ENCODE results near the gene TGM2. TPM values are rescaled to one million over a fixed set of nuclear protein-coding genes. Genes with fewer than 3 reads are reported as not detected.

The TGM2 gene
- total RNA-seq, 4 donors from 2014 or later: 163 to 385 (median 188) TPM

- peaks cover 5 to 78% (median 8%) of the 10 kb centered on the region in 3 donors for H3K4me1 ChIP-seq
- TF ChIP-seq EP300 (IDR thresholded peaks at IDR 0.05) (no peak), POLR2A (IDR thresholded peaks at IDR 0.05) (no peak), POLR2AphosphoS5 (IDR thresholded peaks at IDR 0.05) (no peak), CTCF (IDR thresholded peaks at IDR 0.05) (no peak)
- no peaks in the 10 kb centered on the region for H3K9me3 ChIP-seq
- 36 to 49% methylated on average over 5 to 7 of the region's 10 CpGs for WGBS, 2 donors (ENCODE audit: low coverage in 1 of 2)
- H3K27ac ChIP-seq: peak overlapping the region; percentile 80 to 90 (median 86)
- no peaks in the 10 kb centered on the region for H3K27me3 ChIP-seq
- ATAC-seq: peak; percentile 54
- no peak overlapping the region for H3K4me3 ChIP-seq
- H3K36me3 ChIP-seq: peaks cover 0 to 43% of the 10 kb centered on the region in 2 donors
Observed at GRCh38 chr20:38085026-38085425, 80.0 kb downstream of the TGM2 start.

- ATAC-seq: peak; percentile 86
- Histone ChIP-seq H3K27ac (peak overlapping the region; percentile 80 to 90 (median 86)), H3K36me3 (peaks cover 0 to 39% of the 10 kb centered on the region in 2 donors), H3K9me3 (no peaks in the 10 kb centered on the region), H3K4me1 (peaks cover 5 to 72% (median 8%) of the 10 kb centered on the region in 3 donors), H3K27me3 (no peaks in the 10 kb centered on the region), H3K4me3 (no peak overlapping the region)
- 17 to 27% methylated on average over 3 to 5 of the region's 5 CpGs for WGBS, 2 donors (ENCODE audit: low coverage in 1 of 2)
- TF ChIP-seq POLR2A (IDR thresholded peaks at IDR 0.05) (no peak), POLR2AphosphoS5 (IDR thresholded peaks at IDR 0.05) (peak; percentile 73)
Observed at GRCh38 chr20:38084425-38084951, 80.6 kb downstream of the TGM2 start.

GRCh38 chr20:38083338-38084048 is 81.6 kb downstream of the TGM2 start:
- H3K27me3 ChIP-seq: no peaks in the 10 kb centered on the region
- H3K27ac ChIP-seq: peak overlapping the region; percentile 80 to 90 (median 86)
- TF ChIP-seq EP300 (IDR thresholded peaks at IDR 0.05) (no peak), POLR2AphosphoS5 (IDR thresholded peaks at IDR 0.05) (no peak), POLR2A (IDR thresholded peaks at IDR 0.05) (no peak), CTCF (IDR thresholded peaks at IDR 0.05) (no peak)
- WGBS, 2 donors (ENCODE audit: low coverage in 1 of 2): 25 to 33% methylated on average over 3 to 12 of the region's 12 CpGs
- H3K9me3 ChIP-seq: no peaks in the 10 kb centered on the region
- H3K4me3 ChIP-seq: no peak overlapping the region
- ATAC-seq: no peak
- peaks cover 0 to 37% of the 10 kb centered on the region in 2 donors for H3K36me3 ChIP-seq
- peaks cover 5 to 64% (median 8%) of the 10 kb centered on the region in 3 donors for H3K4me1 ChIP-seq

GRCh38 chr20:38082894-38083293 is 82.2 kb downstream of the TGM2 start:
- H3K27me3 ChIP-seq: no peaks in the 10 kb centered on the region
- TF ChIP-seq POLR2AphosphoS5 (IDR thresholded peaks at IDR 0.05): no peak
- TF ChIP-seq POLR2A (IDR thresholded peaks at IDR 0.05): no peak
- TF ChIP-seq EP300 (IDR thresholded peaks at IDR 0.05): no peak
- no peak for TF ChIP-seq CTCF (IDR thresholded peaks at IDR 0.05)

GRCh38 chr20:38081575-38081974 is 83.5 kb downstream of the TGM2 start:
- ATAC-seq: no peak
- WGBS, 2 donors (ENCODE audit: low coverage in 1 of 2): 52 to 57% methylated on average over 3 of the region's 3 CpGs
- Histone ChIP-seq H3K27me3 (no peaks in the 10 kb centered on the region), H3K4me3 (no peak overlapping the region), H3K9me3 (no peaks in the 10 kb centered on the region), H3K4me1 (peaks cover 6 to 64% (median 8%) of the 10 kb centered on the region in 3 donors), H3K27ac (peak overlapping the region in 3 of 4 donors; percentile 22 to 90 (median 80)), H3K36me3 (peaks cover 0 to 28% of the 10 kb centered on the region in 2 donors)
- TF ChIP-seq POLR2A (IDR thresholded peaks at IDR 0.05): no peak
- peak; percentile 6 for TF ChIP-seq POLR2AphosphoS5 (IDR thresholded peaks at IDR 0.05)

More at GRCh38 chr20:38082894-38083293, 82.2 kb downstream of the TGM2 start:
- Histone ChIP-seq H3K4me3 (no peak overlapping the region), H3K36me3 (peaks cover 0 to 31% of the 10 kb centered on the region in 2 donors), H3K4me1 (peaks cover 5 to 64% (median 8%) of the 10 kb centered on the region in 3 donors), H3K9me3 (no peaks in the 10 kb centered on the region), H3K27ac (peak overlapping the region; percentile 80 to 90 (median 86))
- no peak for ATAC-seq
